Loucy (cell line): ENCODE measurements around the gene IFT122.

Experiments used
- H2AFZ ChIP-seq: fragments of 200-600 bp; sonication (generic); 2 replicates; pipeline ENCODE4 v1.6.0; 2016; ENCODE audit warnings: antibody characterized with exemption, mild to moderate bottlenecking, low read length, moderate library complexity
- H3F3A ChIP-seq: fragments of 200-600 bp; 2 replicates; pipeline ENCODE4 v1.6.0; 2016; ENCODE audit warnings: antibody characterized with exemption, low read depth, mild to moderate bottlenecking
- H3K27me3 ChIP-seq: fragments of 200-600 bp; sonication (generic); 2 replicates; pipeline ENCODE4 v1.6.1; 2014; ENCODE audit warnings: low read length, mild to moderate bottlenecking; ENCODE audit not compliant: insufficient read depth, poor library complexity, severe bottlenecking
- H3K36me3 ChIP-seq: fragments of 200-600 bp; sonication (generic); 2 replicates; pipeline ENCODE4 v1.6.1; 2016; ENCODE audit warnings: low read length; ENCODE audit not compliant: insufficient read depth
- H3K4me1 ChIP-seq: fragments of 200-600 bp; sonication (generic); 2 replicates; pipeline ENCODE4 v1.5.1; 2014; ENCODE audit warnings: low read length, mild to moderate bottlenecking; ENCODE audit not compliant: insufficient read depth, poor library complexity, severe bottlenecking
- H3K4me2 ChIP-seq: fragments of 200-600 bp; sonication (generic); 2 replicates; pipeline ENCODE4 v1.6.0; 2014; ENCODE audit warnings: antibody characterized with exemption, low read length, low read depth, mild to moderate bottlenecking; ENCODE audit not compliant: poor library complexity, severe bottlenecking
- H3K4me3 ChIP-seq: fragments of 200-600 bp; sonication (generic); 2 replicates; pipeline ENCODE4 v1.5.1; 2014; ENCODE audit warnings: low read length, mild to moderate bottlenecking, mixed read lengths; ENCODE audit not compliant: poor library complexity, severe bottlenecking
- H3K79me2 ChIP-seq: fragments of 200-600 bp; sonication (generic); 2 replicates; pipeline ENCODE4 v1.6.1; 2014; ENCODE audit warnings: low read length; ENCODE audit not compliant: insufficient read depth
- H3K9ac ChIP-seq: fragments of 200-600 bp; sonication (generic); 2 replicates; pipeline ENCODE4 v1.6.0; 2014; ENCODE audit warnings: mild to moderate bottlenecking, low read depth, low read length, moderate library complexity; ENCODE audit not compliant: poor library complexity, severe bottlenecking
- H3K9me2 ChIP-seq: fragments of 200-600 bp; sonication (generic); replicated peaks from 2 replicates; pipeline ENCODE4 v1.6.1; 2016; ENCODE audit warnings: low read depth, low read length, mixed read lengths
- H3K9me3 ChIP-seq: fragments of 200-600 bp; sonication (generic); 2 replicates; pipeline ENCODE4 v1.6.1; 2014; ENCODE audit warnings: mild to moderate bottlenecking, antibody characterized with exemption, low read length, low read depth; ENCODE audit not compliant: insufficient read depth
- H4K20me1 ChIP-seq: fragments of 200-600 bp; sonication (generic); 2 replicates; pipeline ENCODE4 v1.6.0; 2014; ENCODE audit warnings: antibody characterized with exemption, low read length, mild to moderate bottlenecking; ENCODE audit not compliant: insufficient read depth, poor library complexity, severe bottlenecking
- EZH2phosphoT487 ChIP-seq: fragments of 200-600 bp; IDR thresholded peaks from 2 replicates; pipeline ENCODE4 v1.6.1; 2018; ENCODE audit warnings: antibody characterized with exemption, mild to moderate bottlenecking, moderate library complexity, borderline replicate concordance
- TF ChIP-seq, protein P1 (sequence below): fragments of 200-600 bp; sonication (generic); conservative IDR thresholded peaks from 2 replicates; pipeline ENCODE4 v1.5.1; 2014; ENCODE audit warnings: mild to moderate bottlenecking, antibody characterized with exemption, low read length

The IFT122 gene

DNA sequence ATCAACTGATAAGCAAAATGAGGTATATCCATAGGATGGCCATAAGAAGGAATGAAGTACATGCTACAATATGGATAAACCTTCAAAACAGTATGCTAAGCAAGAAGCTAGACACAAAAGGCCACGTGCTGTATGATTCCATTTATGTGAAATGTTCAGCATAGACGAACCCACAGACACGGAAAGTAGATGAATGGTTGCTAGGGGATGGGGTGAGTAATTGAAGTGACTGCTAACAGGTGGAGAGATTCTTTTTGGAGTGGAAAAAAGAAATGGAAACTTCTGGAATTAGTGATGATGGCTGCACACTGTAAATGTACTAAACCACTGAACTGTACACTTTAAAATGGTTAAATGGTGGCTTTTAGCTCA is 11.0 kb upstream of the IFT122 start:
- no peaks in the 10 kb centered on the region for H3K9me3 ChIP-seq
- no peaks in the 10 kb centered on the region for H3K27me3 ChIP-seq
- no peaks in the 10 kb centered on the region for H3K9me2 ChIP-seq
- no peak overlapping the region for H3K4me3 ChIP-seq
- H3K9ac ChIP-seq = no peak overlapping the region
- TF ChIP-seq, protein P1, sequence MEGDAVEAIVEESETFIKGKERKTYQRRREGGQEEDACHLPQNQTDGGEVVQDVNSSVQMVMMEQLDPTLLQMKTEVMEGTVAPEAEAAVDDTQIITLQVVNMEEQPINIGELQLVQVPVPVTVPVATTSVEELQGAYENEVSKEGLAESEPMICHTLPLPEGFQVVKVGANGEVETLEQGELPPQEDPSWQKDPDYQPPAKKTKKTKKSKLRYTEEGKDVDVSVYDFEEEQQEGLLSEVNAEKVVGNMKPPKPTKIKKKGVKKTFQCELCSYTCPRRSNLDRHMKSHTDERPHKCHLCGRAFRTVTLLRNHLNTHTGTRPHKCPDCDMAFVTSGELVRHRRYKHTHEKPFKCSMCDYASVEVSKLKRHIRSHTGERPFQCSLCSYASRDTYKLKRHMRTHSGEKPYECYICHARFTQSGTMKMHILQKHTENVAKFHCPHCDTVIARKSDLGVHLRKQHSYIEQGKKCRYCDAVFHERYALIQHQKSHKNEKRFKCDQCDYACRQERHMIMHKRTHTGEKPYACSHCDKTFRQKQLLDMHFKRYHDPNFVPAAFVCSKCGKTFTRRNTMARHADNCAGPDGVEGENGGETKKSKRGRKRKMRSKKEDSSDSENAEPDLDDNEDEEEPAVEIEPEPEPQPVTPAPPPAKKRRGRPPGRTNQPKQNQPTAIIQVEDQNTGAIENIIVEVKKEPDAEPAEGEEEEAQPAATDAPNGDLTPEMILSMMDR = no peak
- TF ChIP-seq EZH2phosphoT487 = no peak
- H3K4me2 ChIP-seq = no peak overlapping the region
- H2AFZ ChIP-seq = no peak overlapping the region
- H3K4me1 ChIP-seq = peaks cover 18% of the 10 kb centered on the region
- no peaks in the 10 kb centered on the region for H4K20me1 ChIP-seq
- no peaks in the 10 kb centered on the region for H3F3A ChIP-seq
- H3K79me2 ChIP-seq = peaks cover 3% of the 10 kb centered on the region
- H3K36me3 ChIP-seq = peaks cover 30% of the 10 kb centered on the region

DNA sequence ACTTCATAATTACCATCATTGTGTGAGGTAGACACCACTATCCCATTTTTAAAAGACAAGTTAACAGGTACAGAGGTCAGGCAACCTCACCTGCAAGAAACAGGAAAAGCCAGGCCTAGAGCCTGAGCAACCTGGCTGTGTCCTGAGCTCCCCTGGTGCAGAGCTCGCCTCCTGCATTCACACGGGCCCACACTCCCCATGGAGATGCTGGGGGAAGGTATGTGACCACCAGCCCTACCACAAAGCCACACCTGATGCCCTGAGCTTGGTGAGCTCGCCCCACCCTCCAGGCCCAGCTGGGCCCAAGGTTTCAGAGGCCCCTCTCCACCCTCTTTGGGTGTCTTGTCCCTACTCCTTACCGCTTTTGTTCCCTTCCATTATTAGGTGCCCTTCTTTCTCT is 10.4 kb upstream of the IFT122 start:
- Histone ChIP-seq H3K9me3 (no peaks in the 10 kb centered on the region), H3K9me2 (no peaks in the 10 kb centered on the region), H3F3A (no peaks in the 10 kb centered on the region), H3K27me3 (no peaks in the 10 kb centered on the region), H4K20me1 (peaks cover under 1% of the 10 kb centered on the region), H3K4me3 (no peak overlapping the region), H2AFZ (no peak overlapping the region), H3K79me2 (peaks cover 8% of the 10 kb centered on the region), H3K4me1 (peaks cover 22% of the 10 kb centered on the region), H3K4me2 (no peak overlapping the region), H3K36me3 (peaks cover 34% of the 10 kb centered on the region), H3K9ac (no peak overlapping the region)
- TF ChIP-seq, protein P1 = no peak
- TF ChIP-seq EZH2phosphoT487 = no peak

- no peak for TF ChIP-seq EZH2phosphoT487
- TF ChIP-seq, protein P1 = no peak
- H3F3A ChIP-seq = no peaks in the 10 kb centered on the region
- peaks cover 12% of the 10 kb centered on the region for H4K20me1 ChIP-seq
- H3K4me2 ChIP-seq = no peak overlapping the region
- H3K4me1 ChIP-seq = peaks cover 38% of the 10 kb centered on the region
- peaks cover 34% of the 10 kb centered on the region for H3K36me3 ChIP-seq
- no peaks in the 10 kb centered on the region for H3K9me2 ChIP-seq
- H2AFZ ChIP-seq = no peak overlapping the region
- H3K9ac ChIP-seq = no peak overlapping the region
- H3K27me3 ChIP-seq = no peaks in the 10 kb centered on the region
- no peaks in the 10 kb centered on the region for H3K9me3 ChIP-seq
- peaks cover 33% of the 10 kb centered on the region for H3K79me2 ChIP-seq
- H3K4me3 ChIP-seq = no peak overlapping the region
These were observed 8.0 kb upstream of the IFT122 start for GRCh38 chr3:129432036-129432435.
